GM12875 (cell line): ENCODE data around the gene DDA1.

Experiments used
- H3K4me3 ChIP-seq: one replicate; pipeline ENCODE4 v1.5.1; 2011; ENCODE audit warnings: low read depth, low read length, control low read depth
- CTCF ChIP-seq: IDR thresholded peaks from 2 replicates; pipeline ENCODE4 v1.5.1; 2011; ENCODE audit warnings: low read depth, mild to moderate bottlenecking, control low read depth, inconsistent platforms, low read length, moderate library complexity, borderline replicate concordance; ENCODE audit not compliant: insufficient read depth

Gene DDA1

GRCh38 chr19:17305517-17306284 lies 3.7 kb upstream of the DDA1 start, which contains the start of gene MRPL34:
TSS of gene MRPL34 (plus strand) at chr19:17305872. CDS start at chr19:17305893, 21 bp downstream.
- H3K4me3 ChIP-seq, result peak within 1 kb of the TSS; percentile 91

GRCh38 chr19:17306285-17306714 lies 3.1 kb upstream of the DDA1 start:
- H3K4me3 ChIP-seq, result peak overlapping the region; percentile 91
- no peak for TF ChIP-seq CTCF

More at GRCh38 chr19:17305517-17306284, 3.7 kb upstream of the DDA1 start, which contains the start of gene MRPL34:
- peak; percentile 74 for TF ChIP-seq CTCF

GRCh38 chr19:17307876-17308377 lies 1.4 kb upstream of the DDA1 start:
- no peak overlapping the region for H3K4me3 ChIP-seq
- TF ChIP-seq CTCF, result no peak

GRCh38 chr19:17309965-17310461 lies 650 bp downstream of the DDA1 start:
- peak overlapping the region; percentile 99 for H3K4me3 ChIP-seq

GRCh38 chr19:17311455-17312188 lies 2.3 kb downstream of the DDA1 start:
- no peak for TF ChIP-seq CTCF
- no peak overlapping the region for H3K4me3 ChIP-seq

More at GRCh38 chr19:17309965-17310461, 650 bp downstream of the DDA1 start:
- no peak for TF ChIP-seq CTCF

- no peak for TF ChIP-seq CTCF
- H3K4me3 ChIP-seq, result no peak overlapping the region
These were observed 3.1 kb downstream of the DDA1 start for GRCh38 chr19:17312189-17313113.
